GM18511 (cell line): Measurements from ENCODE around the gene TCF4.

ENCODE experiments used
- ATAC-seq: cut with Tn5 transposase; IDR thresholded peaks from one replicate; pipeline ENCODE4 v1.9.1; 2021; ENCODE audit warnings: mild to moderate bottlenecking, moderate library complexity; ENCODE audit not compliant: unreplicated experiment

Gene TCF4

GRCh38 chr18:55546851-55547704, 40.9 kb downstream of the TCF4 start:
- ATAC-seq = no peak

- ATAC-seq = no peak
These were observed 44.0 kb downstream of the TCF4 start for GRCh38 chr18:55544014-55544413.

GRCh38 chr18:55543130-55543704, 44.8 kb downstream of the TCF4 start:
- ATAC-seq = no peak

GRCh38 chr18:55541571-55541970, 46.4 kb downstream of the TCF4 start:
- ATAC-seq = no peak

GRCh38 chr18:55539240-55539639, 48.8 kb downstream of the TCF4 start:
- no peak for ATAC-seq

- ATAC-seq = no peak
These were observed 53.0 kb downstream of the TCF4 start for GRCh38 chr18:55534996-55535395.

GRCh38 chr18:55534547-55534946, 53.4 kb downstream of the TCF4 start:
- no peak for ATAC-seq

GRCh38 chr18:55530166-55530565, 57.8 kb downstream of the TCF4 start:
- ATAC-seq = no peak

- ATAC-seq = no peak
These were observed 58.4 kb downstream of the TCF4 start for GRCh38 chr18:55529581-55529980.

- no peak for ATAC-seq
These were observed 62.1 kb downstream of the TCF4 start for GRCh38 chr18:55525845-55526244.

- no peak for ATAC-seq
These were observed 63.5 kb downstream of the TCF4 start for GRCh38 chr18:55524353-55525073.

GRCh38 chr18:55523001-55523400, 65.0 kb downstream of the TCF4 start:
- no peak for ATAC-seq

GRCh38 chr18:55522011-55522410, 66.0 kb downstream of the TCF4 start:
- ATAC-seq = peak; percentile 57

- ATAC-seq = no peak
These were observed 70.9 kb downstream of the TCF4 start for GRCh38 chr18:55517055-55517454.

GRCh38 chr18:55515941-55516710, 71.9 kb downstream of the TCF4 start:
- no peak for ATAC-seq

- ATAC-seq = no peak
These were observed 72.8 kb downstream of the TCF4 start for GRCh38 chr18:55515214-55515613.

- ATAC-seq = no peak
These were observed 74.8 kb downstream of the TCF4 start for GRCh38 chr18:55513161-55513560.

GRCh38 chr18:55511277-55511676, 76.7 kb downstream of the TCF4 start:
- ATAC-seq = no peak

- no peak for ATAC-seq
These were observed 77.2 kb downstream of the TCF4 start for GRCh38 chr18:55510809-55511208.

- ATAC-seq = peak; percentile 87
These were observed 78.2 kb downstream of the TCF4 start for GRCh38 chr18:55509631-55510324.
